HG03520 (cell line): Measurements from ENCODE around the gene DNAJC27.

ENCODE experiments used
- ATAC-seq: cut with Tn5 transposase; IDR thresholded peaks from one replicate; pipeline ENCODE4 v1.9.1; 2021; ENCODE audit warnings: mild to moderate bottlenecking, moderate library complexity; ENCODE audit not compliant: unreplicated experiment

DNAJC27 gene

DNA sequence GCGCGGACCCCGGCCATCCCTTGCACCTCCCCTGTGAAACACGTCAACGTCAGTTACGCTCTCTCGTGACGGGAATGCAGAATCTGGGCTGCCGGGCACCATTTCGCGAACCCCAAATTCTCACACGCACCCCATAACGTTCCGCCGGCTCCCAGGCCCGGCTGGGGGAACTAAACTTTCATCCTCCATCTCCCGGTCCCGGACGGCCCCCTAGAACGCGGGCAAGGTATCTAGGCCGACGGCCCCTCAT lies 544 bp downstream of the DNAJC27 start:
- no peak for ATAC-seq

DNA sequence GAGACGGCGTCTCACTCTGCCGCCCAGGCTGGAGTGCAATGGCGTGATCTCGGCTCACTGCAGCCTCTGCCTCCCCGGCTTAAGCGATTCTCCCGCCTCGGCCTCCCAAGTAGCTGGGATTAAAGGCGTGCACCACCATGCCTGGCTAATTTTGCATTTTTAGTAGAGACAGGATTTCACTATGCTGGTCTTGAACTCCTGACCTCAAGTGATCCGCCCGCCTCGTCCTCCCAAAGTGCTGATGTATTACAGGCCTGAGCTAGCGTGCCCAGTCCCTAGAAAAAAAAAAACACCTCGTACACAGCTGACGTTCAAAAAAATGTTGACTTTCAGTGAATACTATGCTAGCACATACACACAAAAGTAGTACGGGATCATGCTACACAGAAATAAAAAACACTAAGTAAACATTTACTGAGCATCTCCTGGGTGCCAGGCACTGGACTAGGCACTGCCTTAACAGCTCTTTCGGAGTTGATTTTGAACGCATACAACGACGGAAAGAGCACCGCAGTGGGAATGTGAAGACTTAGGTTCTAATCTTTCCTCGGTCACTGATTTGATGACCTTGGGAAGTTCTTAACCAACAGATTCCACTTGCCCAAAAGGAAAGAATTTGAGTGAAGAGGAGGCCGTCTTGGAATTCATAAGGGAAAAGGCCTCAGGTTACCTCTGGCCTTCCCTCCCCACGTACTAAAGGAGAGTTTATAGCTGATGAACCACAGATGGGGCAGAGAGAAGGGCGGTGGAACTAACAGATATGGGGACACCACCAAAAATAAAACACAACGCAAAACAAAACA lies 1.1 kb downstream of the DNAJC27 start:
- ATAC-seq = no peak

DNA sequence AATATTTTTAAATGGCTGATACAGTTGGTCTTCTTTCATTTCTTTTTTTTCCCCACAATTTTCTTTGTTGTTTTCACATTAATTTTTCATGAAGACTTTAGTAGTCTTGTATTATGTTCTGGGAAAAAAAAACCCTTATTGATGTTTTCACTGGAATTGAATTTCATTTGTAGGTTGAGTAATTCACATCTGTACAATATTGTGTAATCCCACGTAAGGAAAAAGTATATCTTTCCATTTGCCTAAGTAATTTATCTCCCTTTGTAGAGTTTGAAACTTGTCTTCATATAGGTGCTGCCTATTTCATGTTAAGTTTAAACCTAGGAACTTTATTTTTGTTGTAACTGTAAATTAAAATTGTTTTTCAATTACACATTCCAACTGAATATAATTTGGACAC lies 2.0 kb downstream of the DNAJC27 start:
- no peak for ATAC-seq

DNA sequence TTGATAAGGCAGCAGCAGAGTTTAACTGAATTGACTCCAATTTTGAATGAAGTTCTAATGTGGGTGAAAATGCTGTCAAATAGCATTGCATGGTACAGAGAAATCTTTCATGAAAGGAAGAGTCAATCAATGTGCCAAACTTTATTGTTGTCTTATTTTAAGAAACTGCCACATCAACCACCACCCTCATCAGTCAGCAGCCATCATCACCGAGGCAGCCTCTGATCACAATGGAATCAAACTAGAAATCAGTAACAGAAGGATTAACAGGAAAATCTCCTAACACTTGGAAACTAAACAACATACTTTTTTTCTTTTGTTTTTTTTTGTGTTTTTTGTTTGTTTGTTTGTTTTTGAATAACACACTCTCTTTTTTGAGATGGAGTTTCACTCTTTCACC lies 9.9 kb downstream of the DNAJC27 start:
- no peak for ATAC-seq

DNA sequence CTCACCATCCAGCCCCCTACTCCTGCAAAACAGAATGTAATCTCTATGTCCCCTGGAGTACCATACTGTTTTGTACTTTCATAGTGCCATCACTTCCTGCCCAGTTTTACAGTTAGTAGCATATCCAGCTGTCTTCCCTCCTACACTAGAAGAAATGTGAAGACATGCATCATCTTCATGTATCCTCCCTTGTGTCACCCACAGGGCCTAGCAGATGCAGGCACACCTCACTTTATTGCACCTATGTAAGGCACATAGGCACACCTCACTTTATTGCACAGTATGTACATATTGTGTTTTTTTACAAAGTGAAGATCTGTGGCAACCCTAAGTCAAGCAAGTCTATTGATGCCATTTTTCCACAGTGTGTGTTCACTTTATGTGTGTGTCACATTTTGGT lies 12.0 kb downstream of the DNAJC27 start:
- ATAC-seq = no peak

DNA sequence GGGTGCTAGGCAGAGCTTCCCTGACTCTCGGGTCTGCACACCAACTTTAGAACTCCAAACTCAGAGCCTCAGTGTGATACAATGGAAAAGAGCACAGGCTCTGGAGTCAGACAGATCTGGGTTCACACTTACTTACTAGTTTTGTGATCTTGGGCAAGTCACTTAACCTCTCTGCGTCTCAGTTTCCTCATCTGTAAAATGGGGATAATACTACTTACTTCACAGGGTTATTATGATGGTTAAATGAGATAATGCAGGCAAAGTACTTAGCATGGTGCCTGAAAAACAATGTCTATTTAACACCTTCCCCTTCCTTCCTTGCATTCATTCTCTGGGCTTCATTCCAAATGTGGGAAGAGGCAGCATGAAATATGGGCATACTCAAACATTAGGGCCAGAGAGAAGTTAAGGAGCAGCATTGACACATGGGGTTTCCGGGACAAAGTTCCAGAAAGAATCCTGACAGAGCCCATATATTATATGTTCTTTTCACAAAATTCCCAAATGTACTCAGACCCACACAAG lies 13.3 kb downstream of the DNAJC27 start:
- no peak for ATAC-seq

DNA sequence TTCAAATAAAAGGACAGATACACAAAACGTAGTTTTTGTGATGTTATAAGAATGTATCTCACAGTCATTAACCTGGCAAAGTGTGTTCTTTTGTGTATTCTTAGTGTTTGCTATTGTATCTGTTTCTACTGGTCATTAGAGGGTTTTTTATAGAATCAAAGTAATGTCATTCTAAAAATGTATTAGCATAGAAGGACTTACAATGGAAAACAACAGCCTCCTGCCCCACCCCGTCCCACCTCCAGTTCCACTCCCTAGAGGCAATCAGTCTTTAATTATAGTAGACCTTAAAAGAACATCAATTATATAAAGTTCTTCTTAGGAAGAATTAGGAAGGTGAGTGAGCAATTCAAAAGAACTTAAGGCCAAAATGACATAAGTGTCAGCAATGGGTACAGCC lies 13.8 kb downstream of the DNAJC27 start:
- ATAC-seq = no peak

DNA sequence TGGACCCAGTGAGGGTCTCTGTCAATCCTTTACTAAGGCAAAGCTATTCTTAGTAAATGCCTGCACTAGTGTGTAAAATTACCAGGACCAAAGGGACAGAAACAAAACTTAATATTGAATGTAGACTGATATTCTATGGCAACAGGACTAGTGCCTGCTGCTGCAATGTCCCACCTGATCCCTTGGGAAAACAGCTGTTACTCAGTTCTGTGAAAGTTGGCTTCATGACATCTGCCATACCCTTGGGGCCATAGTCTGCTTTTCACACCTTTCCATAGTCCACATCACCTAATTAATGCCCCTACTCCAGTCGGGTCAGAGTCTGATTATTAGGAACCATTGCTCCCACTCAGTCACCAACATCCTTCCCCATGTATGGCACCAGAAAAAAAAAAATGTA lies 14.5 kb downstream of the DNAJC27 start:
- no peak for ATAC-seq

DNA sequence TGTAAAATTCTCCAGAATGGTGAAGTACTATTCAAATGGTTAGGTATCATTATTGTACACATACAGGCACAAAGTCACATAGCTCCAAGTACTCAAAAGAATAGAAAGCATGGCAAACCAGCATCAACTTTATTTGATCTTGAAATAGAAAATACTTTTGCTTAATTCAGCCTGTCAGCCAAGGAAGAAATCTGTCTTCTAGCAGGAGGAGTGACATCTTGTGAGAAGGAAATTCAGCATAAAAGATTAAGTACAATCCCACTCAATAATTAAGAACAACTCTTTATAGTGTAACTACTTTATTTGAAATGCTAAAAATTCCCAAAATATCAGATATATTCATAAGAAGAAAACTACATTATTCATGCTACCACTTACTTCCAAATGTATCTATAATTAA lies 15.8 kb downstream of the DNAJC27 start:
- ATAC-seq = no peak

DNA sequence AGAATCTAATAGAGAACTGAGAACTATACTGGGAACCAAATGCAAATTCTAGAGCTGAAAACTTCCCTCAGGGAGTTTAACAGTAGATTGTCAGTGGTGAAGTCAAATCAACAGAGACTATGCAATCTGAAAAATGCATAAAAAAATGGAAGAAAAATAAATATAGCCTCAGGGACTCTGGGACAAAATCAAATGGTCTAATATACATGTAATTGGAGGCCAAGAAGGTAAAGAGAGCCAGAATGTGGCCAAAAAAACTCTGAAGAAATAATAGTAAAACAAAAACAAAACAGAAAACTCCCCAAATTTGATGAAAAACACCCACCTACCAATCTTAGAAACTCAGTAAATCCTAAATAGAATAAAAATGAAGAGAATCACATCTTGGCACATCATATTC lies 16.5 kb downstream of the DNAJC27 start:
- ATAC-seq = no peak

DNA sequence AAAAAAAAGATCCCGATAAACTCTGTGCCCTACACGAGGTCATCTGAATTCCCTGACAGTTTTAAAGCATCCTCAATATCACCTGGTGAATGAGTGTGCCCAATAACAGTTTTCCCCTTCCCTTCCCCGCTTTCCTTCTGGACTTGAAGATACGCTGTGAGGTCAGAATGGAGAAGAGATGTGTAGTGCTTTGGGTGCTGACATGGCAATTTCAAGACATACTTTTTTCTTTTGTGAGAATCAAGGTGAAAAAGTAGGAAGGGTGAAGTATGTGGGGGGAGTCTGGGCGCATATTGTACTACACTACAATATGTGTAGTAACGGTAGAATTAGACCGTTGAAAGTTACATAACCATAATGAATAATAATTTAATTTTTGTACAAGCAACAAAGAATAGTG lies 21.7 kb downstream of the DNAJC27 start:
- no peak for ATAC-seq

DNA sequence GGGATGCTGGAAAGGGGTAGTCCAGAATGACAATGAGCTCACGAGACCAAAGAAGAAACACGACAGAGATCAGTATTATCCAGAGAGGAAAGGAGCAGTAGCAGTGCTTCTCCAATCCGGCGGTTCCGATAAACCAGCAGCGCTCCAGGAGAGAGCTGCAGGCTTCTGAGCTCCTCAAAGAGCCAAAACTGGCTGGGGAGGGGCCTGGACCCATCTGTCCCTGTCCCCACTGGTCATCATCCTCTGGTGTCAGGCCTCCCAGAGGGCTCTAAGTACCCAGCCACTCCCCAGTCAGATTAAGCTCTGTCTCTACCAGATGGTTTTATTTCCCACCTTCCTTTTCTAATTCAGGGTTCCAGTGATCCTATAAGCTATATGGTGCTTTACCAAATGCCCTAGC lies 23.2 kb downstream of the DNAJC27 start:
- ATAC-seq = no peak

DNA sequence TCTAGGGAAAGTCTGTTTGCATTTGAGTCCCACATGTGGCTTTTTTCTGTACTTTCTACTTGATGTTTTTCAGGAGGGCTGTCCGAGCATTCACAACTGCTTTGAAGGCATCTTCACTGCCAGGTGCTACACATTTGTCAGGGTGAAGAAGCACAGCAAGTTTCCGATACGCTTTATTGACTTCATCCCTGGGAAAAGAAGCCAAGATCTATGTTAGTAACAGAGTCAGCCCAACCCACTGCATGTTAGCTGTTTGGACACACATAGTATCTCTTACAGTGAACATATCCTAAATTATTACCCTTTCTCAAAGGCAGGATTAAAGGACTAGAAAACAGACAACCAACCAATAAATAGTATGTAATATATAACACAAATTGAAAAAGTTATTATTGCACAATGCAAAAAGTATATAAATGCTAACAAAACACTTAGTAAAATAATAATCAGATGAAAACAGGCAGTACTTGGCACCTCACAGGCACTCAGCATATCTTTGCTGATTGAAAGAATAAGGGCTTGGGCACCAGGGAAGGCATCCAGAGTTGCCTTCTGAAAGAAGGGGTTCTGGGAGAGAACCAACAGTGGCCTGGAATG lies 24.1 kb downstream of the DNAJC27 start:
- ATAC-seq = no peak

DNA sequence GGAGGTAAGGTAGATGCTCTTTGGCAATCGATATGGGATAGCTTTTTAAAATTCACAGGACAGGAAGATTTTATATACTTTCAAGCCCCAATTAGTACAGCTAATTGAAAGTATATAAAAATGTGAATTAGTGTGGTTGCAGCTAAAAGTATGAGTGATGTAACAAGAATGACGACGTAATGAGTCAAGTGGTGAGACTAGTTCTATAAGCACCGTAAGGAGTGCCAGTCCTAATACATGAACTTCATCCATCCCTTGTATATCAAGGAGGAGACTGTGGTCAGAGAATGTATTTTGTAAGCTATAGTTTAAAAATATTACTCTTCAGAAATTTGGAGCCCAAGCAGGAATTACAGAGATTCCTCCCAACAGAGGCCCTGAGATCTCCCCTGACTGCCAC lies 25.8 kb downstream of the DNAJC27 start:
- no peak for ATAC-seq

DNA sequence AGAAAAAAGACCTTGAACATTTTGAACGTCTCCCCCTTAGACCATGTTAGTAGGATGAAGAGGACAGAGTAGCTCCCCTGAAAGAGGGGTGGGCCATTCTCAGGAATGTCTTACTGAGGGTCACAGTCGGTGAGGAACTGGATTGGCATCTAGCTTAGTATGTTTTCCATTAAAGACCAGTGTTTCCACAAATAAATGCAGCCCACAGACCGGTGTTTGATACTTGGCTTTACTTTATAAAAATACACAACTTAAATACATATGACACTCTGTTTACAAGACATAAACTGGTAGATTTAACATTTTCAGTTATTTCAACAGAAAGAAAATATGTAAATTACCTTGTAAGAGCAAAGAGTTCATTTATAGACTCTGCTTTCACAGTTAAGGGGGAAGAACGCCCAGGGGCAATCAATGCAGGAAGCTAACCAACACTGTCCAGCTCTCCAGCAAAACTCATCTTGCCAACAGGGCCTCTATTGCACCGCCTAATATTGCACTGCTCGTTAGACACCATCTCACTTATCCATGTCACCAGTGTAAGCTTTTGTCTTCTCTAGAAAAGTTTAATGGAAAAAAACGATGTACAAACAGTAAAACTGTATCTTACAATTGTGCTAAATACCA lies 28.2 kb downstream of the DNAJC27 start:
- ATAC-seq = no peak

DNA sequence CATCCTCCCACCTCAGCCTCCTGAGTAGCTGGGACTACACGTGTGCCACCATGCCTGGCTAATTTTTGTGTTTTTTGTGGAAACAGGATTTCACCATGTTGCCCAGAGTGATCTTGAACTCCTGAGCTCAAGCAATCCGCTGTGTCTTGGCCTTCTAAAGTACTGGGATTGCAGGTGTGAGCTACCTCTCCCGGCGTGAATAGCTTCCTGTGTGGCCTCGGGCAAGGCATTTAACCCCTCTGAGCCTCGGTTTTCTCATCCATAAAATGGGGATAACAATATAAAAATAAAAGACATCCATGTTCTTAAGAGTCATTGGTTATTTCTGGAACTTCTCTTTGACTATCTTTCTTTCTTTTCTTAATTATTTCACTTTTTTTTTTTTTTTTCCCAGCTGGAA lies 32.4 kb downstream of the DNAJC27 start:
- no peak for ATAC-seq

DNA sequence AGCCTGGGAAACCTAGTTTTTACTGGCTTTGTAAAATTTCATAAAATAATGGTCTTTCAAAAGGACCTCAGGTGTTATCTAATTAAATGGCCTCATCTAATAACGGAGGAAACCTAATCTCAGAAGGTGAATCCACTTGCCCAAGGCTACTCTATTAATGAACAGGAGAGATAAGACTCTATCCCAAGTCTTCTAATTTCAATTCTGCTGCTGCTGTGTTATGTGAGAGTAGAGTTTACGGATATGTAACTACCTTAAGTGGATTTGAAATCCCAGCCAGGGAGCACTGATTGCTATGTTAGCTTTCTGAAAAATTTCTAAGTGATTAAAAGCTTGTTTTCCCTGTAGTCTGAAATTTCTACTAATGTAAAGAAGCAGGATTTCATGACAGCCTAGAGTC lies 34.5 kb downstream of the DNAJC27 start:
- ATAC-seq = no peak

DNA sequence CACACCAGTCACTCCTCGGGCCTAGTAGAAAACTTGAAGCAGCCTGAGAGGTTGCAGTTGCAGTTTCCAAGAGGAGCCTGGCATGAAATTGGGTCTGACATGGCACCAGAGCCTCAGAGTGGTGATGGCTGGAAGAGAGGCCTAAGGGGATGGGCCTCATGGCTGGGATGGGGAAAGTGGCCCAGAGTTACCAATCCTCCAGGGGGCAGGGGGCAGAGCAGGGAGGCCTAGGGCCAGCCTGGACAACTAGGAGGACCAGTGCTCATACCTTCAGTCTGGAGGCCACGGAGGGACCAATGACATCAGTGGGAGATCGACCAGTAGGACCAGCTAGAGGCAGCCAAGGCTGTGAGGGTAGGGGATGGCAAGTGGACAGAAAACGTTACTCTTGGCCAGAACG lies 36.6 kb downstream of the DNAJC27 start:
- no peak for ATAC-seq

DNA sequence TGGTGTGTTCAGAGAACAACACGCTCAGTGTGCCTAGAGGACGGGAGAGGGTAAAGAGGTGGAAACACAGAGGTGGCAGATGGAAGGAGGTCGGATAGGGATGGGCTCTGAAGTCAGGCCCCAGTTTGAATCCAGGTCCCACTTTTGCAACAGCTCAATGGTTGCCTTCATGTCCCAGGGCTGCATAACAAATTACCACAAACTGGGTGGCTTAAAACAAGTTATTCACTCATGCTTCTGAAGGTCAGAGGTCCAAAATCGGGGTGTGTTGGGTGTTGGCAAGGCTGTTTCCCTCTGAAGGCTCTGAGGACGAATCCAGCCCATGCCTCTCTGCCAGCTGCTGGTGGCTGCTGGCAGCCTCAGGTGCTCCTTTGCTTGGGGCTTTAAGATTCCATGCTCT lies 39.0 kb downstream of the DNAJC27 start:
- no peak for ATAC-seq

DNA sequence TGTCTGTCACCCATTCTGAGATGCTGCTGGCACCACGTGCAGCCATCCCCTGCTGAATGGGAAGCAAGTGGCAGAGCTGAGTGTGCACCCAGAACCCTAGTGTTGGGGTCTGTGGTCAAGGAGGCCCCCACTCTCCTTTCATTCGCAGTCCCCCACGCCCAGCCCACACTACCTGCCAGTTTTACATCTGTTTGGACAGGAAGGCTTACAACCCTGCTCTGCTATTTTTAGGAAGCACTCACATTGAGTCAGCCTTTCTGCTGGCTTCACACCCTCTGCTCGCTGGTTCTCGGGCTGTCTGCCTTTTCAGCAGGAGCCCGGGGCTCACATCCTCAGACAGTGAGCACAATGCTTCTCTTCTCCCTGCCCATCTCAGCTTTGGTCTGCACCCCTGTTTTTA lies 41.0 kb downstream of the DNAJC27 start:
- ATAC-seq = no peak

DNA sequence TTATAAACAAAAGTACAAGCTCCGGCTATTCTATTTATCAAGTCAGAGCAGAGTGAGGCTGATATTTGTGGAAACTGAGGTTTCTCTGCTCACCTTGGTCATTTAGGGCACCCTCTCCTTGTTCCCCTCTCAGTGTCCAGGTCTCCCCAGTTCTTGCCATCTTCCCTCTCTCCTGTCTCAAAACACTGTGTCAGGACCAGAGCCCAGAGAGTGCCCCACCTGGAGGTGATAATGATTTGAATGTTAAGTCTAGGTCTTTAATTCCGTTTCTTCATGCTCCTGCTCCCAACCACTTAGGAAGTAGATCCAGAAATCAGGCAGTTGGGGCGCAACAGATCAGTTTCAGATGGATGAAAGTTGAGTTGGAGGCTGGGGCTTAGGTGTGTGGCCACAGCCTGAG lies 42.5 kb downstream of the DNAJC27 start:
- no peak for ATAC-seq

DNA sequence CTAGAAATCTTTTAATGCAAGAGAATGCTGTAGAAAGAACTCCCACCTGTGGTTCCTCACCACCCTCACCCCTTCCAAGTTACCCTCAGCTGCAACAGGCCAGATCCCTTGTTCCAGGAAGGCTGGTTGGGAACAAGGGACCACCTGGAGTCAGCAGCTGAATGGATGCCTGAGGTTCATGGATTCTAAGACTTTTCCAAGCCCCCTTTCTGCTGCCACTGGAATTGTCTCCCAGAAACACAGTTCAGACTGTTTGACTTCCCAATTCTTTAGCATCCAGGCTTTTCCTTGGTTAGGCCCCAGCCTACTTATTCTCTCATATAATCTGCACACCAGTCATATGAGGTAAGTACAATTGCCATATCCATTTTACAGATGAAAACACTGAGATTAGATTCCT lies 43.7 kb downstream of the DNAJC27 start:
- no peak for ATAC-seq
